Measurements from ENCODE around the gene NYAP2. TPM values are rescaled to one million over a fixed set of nuclear protein-coding genes. Genes with fewer than 3 reads are reported as not detected.

The NYAP2 gene
- total RNA-seq, 2 experiments from 2014 or later, result 0.09 TPM; not detected in 1

GRCh38 chr2:225431105-225431863 lies 31.8 kb downstream of the NYAP2 start:
- TF ChIP-seq CTCF (conservative IDR thresholded peaks at IDR 0.05; ENCODE audit: low read length) (no peak), EZH2phosphoT487 (IDR thresholded peaks at IDR 0.05; ENCODE audit: borderline replicate concordance, low read depth, low read length) (no peak)
- POLR2A ChIA-PET, result interaction anchor here (0.6 to 2.0 kb wide), 6 partner anchors 10 to 942 kb away, joined by 3 to 6 read pairs (median 4); no protein-coding TSS in a partner anchor
- Histone ChIP-seq H3K79me2 (ENCODE audit: insufficient read depth, low read depth, low read length) (no peaks in the 10 kb centered on the region), H3K9me2 (ENCODE audit: insufficient read depth, low read length) (no peaks in the 10 kb centered on the region), H3K4me3 (ENCODE audit: low read depth, low read length, poor library complexity, severe bottlenecking) (no peak overlapping the region), H3K9me3 (ENCODE audit: low read length) (no peaks in the 10 kb centered on the region), H3K4me2 (ENCODE audit: low read length) (no peak overlapping the region), H3K36me3 (ENCODE audit: insufficient read depth, low read length) (no peaks in the 10 kb centered on the region), H3K27ac (ENCODE audit: low read depth, low read length, poor library complexity, severe bottlenecking) (no peak overlapping the region), H2AFZ (ENCODE audit: low read length) (no peak overlapping the region), H3K4me1 (ENCODE audit: insufficient read depth, low read length, poor library complexity, severe bottlenecking) (peaks cover 5% of the 10 kb centered on the region), H4K20me1 (ENCODE audit: insufficient read depth, low read length) (no peaks in the 10 kb centered on the region)
- no peak for DNase-seq (ENCODE audit: low spot score)
- intact Hi-C loops (cut with micrococcal nuclease; ENCODE audit: unreplicated experiment), result no loop called here
- CTCF ChIA-PET (ENCODE audit: unreplicated experiment), result no interaction called here
- no TSS peak for BruUV-seq (replicated peaks)

- TF ChIP-seq CTCF (conservative IDR thresholded peaks at IDR 0.05; ENCODE audit: low read length) (no peak), EZH2phosphoT487 (IDR thresholded peaks at IDR 0.05; ENCODE audit: borderline replicate concordance, low read depth, low read length) (no peak)
- H3K4me3 ChIP-seq (ENCODE audit: low read depth, low read length, poor library complexity, severe bottlenecking), result no peak overlapping the region
- H2AFZ ChIP-seq (ENCODE audit: low read length), result no peak overlapping the region
- H4K20me1 ChIP-seq (ENCODE audit: insufficient read depth, low read length), result no peaks in the 10 kb centered on the region
- H3K4me1 ChIP-seq (ENCODE audit: insufficient read depth, low read length, poor library complexity, severe bottlenecking), result peaks cover 13% of the 10 kb centered on the region
- ChIA-PET POLR2A (interaction anchor here (0.8 to 1.0 kb wide), 2 partner anchors 19 to 185 kb away, joined by 3 read pairs; no protein-coding TSS in a partner anchor), CTCF (ENCODE audit: unreplicated experiment) (no interaction called here)
- H3K9me3 ChIP-seq (ENCODE audit: low read length), result no peaks in the 10 kb centered on the region
- H3K36me3 ChIP-seq (ENCODE audit: insufficient read depth, low read length), result no peaks in the 10 kb centered on the region
- no peak for DNase-seq (ENCODE audit: low spot score)
- H3K9me2 ChIP-seq (ENCODE audit: insufficient read depth, low read length), result no peaks in the 10 kb centered on the region
- no peak overlapping the region for H3K27ac ChIP-seq (ENCODE audit: low read depth, low read length, poor library complexity, severe bottlenecking)
- no peaks in the 10 kb centered on the region for H3K79me2 ChIP-seq (ENCODE audit: insufficient read depth, low read depth, low read length)
- no peak overlapping the region for H3K4me2 ChIP-seq (ENCODE audit: low read length)
- BruUV-seq (replicated peaks), result no TSS peak
- intact Hi-C loops (cut with micrococcal nuclease; ENCODE audit: unreplicated experiment), result no loop called here
Observed at GRCh38 chr2:225434014-225434413, 34.5 kb downstream of the NYAP2 start.

- H3K4me2 ChIP-seq (ENCODE audit: low read length), result no peak overlapping the region
- intact Hi-C loops (cut with micrococcal nuclease; ENCODE audit: unreplicated experiment), result loop anchor here (5.0 kb wide), 1 partner anchor 165 kb away; no protein-coding TSS in a partner anchor
- CTCF ChIA-PET (ENCODE audit: unreplicated experiment), result no interaction called here
- H3K79me2 ChIP-seq (ENCODE audit: insufficient read depth, low read depth, low read length), result no peaks in the 10 kb centered on the region
- H4K20me1 ChIP-seq (ENCODE audit: insufficient read depth, low read length), result no peaks in the 10 kb centered on the region
- H3K27ac ChIP-seq (ENCODE audit: low read depth, low read length, poor library complexity, severe bottlenecking), result no peak overlapping the region
- no peak for TF ChIP-seq EZH2phosphoT487 (IDR thresholded peaks at IDR 0.05; ENCODE audit: borderline replicate concordance, low read depth, low read length)
- no peak for TF ChIP-seq CTCF (conservative IDR thresholded peaks at IDR 0.05; ENCODE audit: low read length)
- no peak for DNase-seq (ENCODE audit: low spot score)
- no peaks in the 10 kb centered on the region for H3K36me3 ChIP-seq (ENCODE audit: insufficient read depth, low read length)
- POLR2A ChIA-PET, result interaction anchor here (0.7 to 1.7 kb wide), 8 partner anchors 9 to 894 kb away, joined by 3 to 8 read pairs (median 4); no protein-coding TSS in a partner anchor
- BruUV-seq (replicated peaks), result no TSS peak
- no peaks in the 10 kb centered on the region for H3K9me2 ChIP-seq (ENCODE audit: insufficient read depth, low read length)
- no peak overlapping the region for H3K4me3 ChIP-seq (ENCODE audit: low read depth, low read length, poor library complexity, severe bottlenecking)
- no peak overlapping the region for H2AFZ ChIP-seq (ENCODE audit: low read length)
- no peaks in the 10 kb centered on the region for H3K9me3 ChIP-seq (ENCODE audit: low read length)
- H3K4me1 ChIP-seq (ENCODE audit: insufficient read depth, low read length, poor library complexity, severe bottlenecking), result peaks cover 13% of the 10 kb centered on the region
Observed at GRCh38 chr2:225437319-225437718, 37.8 kb downstream of the NYAP2 start.

Measured in OCI-LY7 (cell line).